ENCODE results near the gene CAPZB.

CAPZB gene

GRCh38 chr1:19384772-19385187, 100.6 kb downstream of the CAPZB start:
- no peak overlapping the region for H3K4me3 ChIP-seq (replicated peaks; ENCODE audit: low read depth, low read length)
- DNase-seq (ENCODE audit: low read depth) = no peak
- TF ChIP-seq, protein P1, sequence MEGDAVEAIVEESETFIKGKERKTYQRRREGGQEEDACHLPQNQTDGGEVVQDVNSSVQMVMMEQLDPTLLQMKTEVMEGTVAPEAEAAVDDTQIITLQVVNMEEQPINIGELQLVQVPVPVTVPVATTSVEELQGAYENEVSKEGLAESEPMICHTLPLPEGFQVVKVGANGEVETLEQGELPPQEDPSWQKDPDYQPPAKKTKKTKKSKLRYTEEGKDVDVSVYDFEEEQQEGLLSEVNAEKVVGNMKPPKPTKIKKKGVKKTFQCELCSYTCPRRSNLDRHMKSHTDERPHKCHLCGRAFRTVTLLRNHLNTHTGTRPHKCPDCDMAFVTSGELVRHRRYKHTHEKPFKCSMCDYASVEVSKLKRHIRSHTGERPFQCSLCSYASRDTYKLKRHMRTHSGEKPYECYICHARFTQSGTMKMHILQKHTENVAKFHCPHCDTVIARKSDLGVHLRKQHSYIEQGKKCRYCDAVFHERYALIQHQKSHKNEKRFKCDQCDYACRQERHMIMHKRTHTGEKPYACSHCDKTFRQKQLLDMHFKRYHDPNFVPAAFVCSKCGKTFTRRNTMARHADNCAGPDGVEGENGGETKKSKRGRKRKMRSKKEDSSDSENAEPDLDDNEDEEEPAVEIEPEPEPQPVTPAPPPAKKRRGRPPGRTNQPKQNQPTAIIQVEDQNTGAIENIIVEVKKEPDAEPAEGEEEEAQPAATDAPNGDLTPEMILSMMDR (IDR thresholded peaks at IDR 0.05; ENCODE audit: low read length, missing control alignments) = no peak

DNA sequence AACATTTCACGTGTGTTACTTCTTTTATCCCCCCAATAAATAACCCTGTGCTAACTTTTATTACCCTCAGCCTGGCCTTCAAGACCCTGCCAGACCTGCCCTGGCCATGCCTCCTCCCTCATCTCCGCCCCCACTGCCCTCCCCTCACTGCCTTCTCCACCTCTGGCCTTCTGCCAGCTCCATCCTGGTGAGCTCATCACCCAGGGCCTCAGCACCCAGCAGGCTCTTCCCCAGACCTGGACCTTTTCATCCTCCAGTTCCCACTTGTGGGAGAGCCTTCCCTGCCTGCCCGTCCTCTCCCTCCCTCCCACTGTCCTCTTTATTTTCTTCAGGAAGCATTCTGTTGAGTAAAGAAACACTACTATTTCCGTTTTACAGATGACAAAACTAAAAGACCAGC, 101.2 kb downstream of the CAPZB start:
- peak; percentile 62 for DNase-seq (ENCODE audit: low read depth)
- TF ChIP-seq, protein P1 (IDR thresholded peaks at IDR 0.05; ENCODE audit: low read length, missing control alignments) = no peak
- H3K4me3 ChIP-seq (replicated peaks; ENCODE audit: low read depth, low read length) = no peak overlapping the region

DNA sequence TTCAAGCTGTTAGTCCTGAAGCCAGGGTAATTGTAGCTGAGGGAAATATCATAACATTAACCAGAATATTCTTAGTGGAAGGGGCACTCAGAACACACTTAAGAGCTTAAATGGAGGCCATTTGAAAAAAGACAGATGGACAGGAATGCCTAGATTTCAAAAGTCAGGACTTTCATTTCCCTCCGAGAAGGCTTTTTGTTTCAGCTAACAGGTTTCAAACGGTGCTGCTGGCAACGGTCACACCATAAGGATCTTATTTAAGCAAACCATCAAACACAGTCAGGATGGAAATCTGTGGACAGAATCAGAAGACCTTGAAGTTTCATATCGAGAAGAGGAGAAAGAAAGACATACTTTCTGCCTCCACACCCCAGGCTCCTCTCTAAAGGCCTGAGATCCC, 103.1 kb downstream of the CAPZB start:
- TF ChIP-seq, protein P1 (IDR thresholded peaks at IDR 0.05; ENCODE audit: low read length, missing control alignments) = no peak
- no peak overlapping the region for H3K4me3 ChIP-seq (replicated peaks; ENCODE audit: low read depth, low read length)
- no peak for DNase-seq (ENCODE audit: low read depth)

DNA sequence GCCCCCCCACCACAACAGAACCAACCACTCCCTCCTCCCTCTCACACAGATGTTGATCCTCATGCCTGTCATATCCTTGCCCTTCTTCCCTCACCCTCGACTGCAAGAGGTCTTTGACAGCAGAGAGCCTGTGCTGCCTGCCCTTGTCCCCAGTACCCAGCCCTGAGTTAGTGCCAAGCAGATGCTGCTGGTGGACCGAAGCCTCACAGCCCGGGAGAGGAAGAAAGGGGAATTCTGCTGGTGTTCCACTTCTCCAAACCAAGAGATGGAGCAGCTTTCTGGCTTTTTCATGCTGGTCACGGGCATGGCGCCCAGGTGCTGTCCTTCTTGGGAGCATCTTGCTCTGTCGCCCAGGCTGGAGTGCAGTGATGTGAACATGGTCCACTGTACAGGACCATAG, 104.1 kb downstream of the CAPZB start:
- TF ChIP-seq, protein P1 (IDR thresholded peaks at IDR 0.05; ENCODE audit: low read length, missing control alignments) = no peak
- DNase-seq (ENCODE audit: low read depth) = no peak
- no peak overlapping the region for H3K4me3 ChIP-seq (replicated peaks; ENCODE audit: low read depth, low read length)

GRCh38 chr1:19377812-19378718, 107.3 kb downstream of the CAPZB start:
- TF ChIP-seq, protein P1 (IDR thresholded peaks at IDR 0.05; ENCODE audit: low read length, missing control alignments) = no peak
- H3K4me3 ChIP-seq (replicated peaks; ENCODE audit: low read depth, low read length) = no peak overlapping the region
- DNase-seq (ENCODE audit: low read depth) = no peak

DNA sequence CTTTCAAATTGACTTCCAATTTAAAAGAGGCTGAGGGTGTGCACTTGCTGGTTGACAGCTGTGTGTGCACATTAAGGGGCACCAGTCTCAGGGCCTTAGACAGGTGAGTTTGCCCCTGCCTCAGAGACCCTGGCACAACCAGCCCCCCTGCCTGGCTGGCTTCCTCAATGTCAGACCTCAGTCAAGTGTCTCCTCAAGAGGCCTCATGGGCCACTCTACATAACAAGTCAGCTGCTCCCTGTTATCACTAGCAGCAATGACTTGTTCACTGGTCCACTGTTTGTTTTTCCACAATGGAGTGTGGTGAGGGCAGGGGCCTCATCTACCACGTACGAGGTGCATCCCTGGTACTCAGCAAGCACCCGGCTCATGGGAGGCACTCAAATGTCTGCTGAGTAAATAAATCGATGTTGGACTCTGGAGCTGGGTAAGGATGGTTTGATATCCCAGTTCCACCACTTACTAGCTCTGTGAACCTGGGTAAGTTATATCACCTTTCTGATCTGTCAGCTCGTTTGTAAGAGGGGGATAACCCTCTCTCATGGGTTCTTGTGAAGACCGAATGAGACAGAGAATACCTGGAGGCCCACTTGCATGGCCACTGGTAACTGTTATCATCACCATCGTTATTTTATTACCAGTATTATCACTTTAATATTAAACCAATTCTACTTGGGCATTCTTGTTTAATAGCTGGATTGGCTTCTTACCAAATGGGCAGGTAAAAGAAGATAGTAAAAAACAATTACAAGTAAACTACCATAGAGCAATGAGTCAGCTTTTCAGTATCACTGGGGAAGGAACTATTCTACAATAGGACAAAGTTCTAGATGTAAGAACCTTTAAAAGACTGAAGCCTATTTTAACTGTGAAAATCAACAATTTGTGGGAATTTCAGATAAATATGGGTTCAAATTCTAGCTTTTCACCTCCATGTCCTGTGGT, 108.6 kb downstream of the CAPZB start:
- TF ChIP-seq, protein P1 (IDR thresholded peaks at IDR 0.05; ENCODE audit: low read length, missing control alignments) = no peak
- DNase-seq (ENCODE audit: low read depth) = no peak
- H3K4me3 ChIP-seq (replicated peaks; ENCODE audit: low read depth, low read length) = no peak overlapping the region

Data from fibroblast of pulmonary artery (primary cell).